ENCODE measurements around the gene TMEM170B.
A peak's percentile ranks its signal among the peaks of the same experiment; 100 is the strongest.
"Not testable (repeated sequence)": the region's sequence is repeated elsewhere in the genome, so short reads cannot be mapped to it uniquely, and the experiment has no call there.

TMEM170B gene

DNA sequence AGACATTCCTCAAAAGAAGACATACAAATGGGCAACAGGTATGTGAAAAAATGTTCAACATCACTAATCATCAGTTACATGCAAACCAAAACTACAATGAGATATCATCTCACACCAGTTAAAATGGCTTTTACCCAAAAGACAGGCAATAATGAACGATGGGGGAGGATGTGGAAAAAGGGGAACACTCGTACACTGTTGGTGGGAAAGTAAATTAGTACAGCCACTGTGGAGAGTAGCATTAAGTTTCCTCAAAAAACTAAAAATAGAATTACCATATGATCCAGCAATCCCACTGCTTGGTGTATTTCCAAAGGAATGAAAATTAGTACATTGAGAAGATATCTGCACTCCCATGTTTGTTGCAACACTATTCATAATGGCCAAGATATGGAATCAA, 8.6 kb upstream of the TMEM170B start:
- DNase-seq (ENCODE audit: low read depth) = no peak

DNA sequence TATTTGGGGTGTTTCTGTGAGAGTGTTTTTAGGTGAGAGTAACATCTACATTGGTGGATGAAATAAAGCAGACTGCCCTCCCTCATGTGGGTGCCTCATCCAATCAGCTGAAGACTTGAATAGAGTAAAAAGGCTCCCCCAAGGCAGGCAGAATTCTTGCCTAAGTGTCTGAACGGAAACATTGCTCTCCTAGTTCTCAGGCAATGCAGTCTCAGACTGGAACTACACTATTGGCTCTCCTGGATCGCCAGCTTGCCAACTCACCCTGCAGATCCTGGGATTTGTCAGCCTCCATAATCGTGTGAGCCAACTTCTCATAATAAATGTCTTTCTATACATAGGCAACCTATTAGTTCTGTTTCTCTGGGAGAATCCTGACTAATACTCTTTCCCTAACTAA, 5.5 kb upstream of the TMEM170B start:
- no peak for DNase-seq (ENCODE audit: low read depth)

DNA sequence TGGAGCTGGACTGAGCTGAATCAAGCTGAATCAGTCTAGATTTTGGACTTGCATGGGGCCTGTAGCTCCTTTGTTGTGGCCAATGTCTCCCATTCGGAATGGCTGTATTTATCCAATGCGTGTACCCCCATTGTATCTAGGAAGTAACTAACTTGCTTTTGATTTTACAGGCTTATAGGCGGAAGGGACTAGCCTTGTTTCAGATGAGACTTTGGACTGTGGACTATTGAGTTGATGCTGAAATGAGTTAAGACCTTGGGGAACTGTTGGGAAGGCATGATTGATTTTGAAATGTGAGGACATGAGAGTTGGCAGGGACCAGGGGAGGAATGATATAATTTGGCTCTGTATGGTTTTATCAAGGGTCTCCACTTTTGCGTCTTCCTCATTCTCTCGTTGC, 3.0 kb upstream of the TMEM170B start:
- no peak for DNase-seq (ENCODE audit: low read depth)

DNA sequence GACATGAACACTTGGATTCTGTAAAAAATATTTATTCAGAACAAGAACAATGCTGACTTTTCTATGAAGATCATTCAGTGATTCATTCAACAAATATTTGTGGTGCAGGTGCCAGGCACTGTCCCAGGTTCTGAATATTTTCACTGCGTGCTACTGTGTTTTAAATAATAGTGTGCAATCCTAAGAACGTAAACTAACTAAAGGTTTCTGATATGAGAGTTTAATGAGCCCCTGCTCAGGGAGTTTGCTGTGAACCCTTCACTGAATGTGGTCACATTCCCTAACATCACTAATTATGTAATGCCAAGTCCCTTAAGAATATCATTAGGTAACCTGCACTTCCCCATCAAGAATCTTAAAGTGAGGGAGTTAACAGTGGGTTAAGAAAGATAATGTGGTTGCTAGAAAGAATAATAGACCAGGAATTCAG, 1.7 kb upstream of the TMEM170B start:
- DNase-seq (ENCODE audit: low read depth) = no peak

DNA sequence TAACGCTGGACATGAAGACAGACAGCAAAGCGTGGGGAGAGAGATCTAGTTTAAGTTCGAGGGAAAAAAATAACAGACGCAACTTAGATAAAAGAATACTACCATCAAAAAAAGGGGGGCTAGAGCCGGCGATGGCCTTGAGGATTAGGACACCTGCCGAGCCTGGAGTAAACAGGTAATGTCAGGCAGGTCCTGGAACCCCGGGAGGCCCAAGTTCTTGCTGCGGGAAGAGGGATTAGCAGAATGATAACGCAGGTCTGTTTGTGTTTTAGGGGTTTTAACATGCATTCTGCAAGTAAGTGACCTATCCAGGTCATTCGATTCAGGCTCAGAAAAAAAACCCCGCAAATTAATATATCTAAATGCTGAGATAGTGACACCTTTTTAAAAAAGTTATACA, 754 bp upstream of the TMEM170B start:
- DNase-seq (ENCODE audit: low read depth) = no peak

DNA sequence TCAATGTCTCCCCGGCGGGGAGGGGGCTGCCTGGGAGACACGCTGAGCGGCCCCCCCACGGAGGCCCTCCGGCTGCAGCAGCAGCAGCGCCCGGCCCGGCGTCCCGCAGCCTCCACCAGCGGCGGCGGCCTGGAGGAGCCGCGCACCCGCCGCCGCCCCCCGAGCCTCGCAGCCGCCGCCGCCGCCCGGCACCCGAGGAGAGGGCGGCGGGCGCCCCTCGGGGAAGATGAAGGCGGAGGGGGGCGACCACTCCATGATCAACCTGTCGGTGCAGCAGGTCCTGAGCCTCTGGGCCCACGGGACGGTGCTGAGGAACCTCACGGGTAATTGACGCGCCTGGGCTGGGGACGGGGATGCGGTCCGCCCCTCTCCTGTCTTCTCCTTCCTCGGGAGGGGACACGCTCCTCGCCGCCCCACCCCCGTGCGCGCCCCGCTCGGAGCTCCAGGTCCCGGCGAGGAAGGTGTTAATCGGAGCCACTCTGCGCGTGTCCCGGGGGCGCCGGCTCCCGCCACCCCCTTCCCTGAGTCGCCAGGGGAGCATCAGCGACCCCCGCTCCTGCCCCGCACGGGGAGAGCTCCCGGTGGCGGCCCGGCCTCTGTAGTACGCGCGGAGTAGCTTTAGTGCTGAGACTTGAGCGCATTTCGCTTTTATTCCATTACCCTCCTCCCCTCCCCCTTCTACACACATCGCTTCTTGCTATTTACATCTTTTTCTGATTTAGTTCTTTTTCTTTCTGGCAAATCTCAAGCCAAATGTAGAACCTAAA, 686 bp downstream of the TMEM170B start:
- no peak for DNase-seq (ENCODE audit: low read depth)

DNA sequence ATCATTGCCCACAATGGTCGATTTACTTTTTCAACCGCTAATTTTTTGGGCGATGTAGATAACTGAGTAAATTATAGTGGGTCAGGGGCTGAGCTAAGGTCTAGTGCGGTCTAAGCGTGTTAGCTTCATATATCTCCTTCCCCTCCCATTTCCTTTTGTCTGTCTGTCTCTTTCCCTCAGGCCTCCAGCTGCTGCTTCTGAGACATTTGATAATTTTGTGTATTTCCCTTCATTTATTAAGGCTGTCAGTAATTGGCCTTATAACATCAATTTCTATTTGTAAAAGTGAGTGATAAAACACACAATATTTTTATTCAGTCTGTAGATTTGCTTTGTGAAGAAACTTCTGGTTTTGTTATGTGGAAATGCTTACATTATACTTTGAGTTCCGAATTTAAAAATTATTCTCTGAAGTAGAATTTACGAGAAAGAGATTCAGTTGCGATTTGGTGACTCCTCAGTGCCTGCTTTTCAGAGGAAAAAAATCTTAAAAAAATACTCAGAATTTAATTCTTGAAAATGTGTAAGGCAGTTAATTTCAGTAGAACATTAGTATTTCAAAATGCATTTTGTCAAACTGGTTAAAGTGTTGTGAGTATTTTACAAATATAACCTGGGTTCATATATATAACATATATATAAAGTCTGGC, 1.4 kb downstream of the TMEM170B start:
- no peak for DNase-seq (ENCODE audit: low read depth)

DNA sequence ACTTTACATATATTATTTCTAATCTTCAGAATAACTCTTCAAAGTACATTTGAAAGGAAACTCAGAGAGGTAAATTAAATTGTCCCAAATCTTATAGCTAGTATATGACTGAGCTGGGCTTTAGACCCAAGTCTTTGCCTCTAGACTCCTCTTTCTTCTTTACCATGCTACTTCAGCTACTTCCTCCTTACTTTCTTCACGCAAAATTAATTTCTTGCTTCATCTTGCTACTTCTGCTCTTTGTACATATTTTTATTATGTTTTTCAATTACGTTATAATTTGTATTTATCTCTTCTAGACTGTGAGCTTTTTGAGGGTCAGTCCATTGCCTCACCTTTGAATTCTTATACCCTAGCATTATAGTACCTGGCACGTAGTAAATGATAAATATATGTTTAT, 5.3 kb downstream of the TMEM170B start:
- no peak for DNase-seq (ENCODE audit: low read depth)

DNA sequence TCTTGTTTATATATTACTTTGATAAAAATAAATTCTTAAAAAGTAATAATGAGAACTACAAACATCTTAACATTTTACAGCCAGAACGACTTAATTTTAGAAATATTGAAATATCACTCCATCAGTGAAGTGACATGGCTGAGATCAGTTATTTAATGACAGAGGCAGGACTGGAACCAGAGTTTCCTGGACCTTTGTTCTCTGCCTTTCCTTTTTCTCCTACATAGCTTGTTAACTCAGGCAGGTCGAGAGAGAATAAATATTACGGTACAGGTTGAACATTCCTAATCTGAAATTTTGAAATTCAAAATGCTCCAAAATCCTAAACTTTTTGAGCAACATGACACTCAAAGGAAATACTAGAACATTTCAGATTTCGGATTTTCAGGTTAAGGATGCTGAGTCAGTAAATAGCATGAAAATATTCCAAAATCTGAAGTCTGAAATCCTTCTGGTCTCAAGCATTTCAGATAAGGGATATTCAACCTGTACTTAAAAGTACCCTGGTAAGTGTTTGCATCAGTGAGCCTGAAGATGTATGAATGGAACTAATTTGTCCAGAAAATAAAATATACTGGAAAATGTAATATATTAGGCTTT, 6.5 kb downstream of the TMEM170B start:
- DNase-seq (ENCODE audit: low read depth) = no peak

DNA sequence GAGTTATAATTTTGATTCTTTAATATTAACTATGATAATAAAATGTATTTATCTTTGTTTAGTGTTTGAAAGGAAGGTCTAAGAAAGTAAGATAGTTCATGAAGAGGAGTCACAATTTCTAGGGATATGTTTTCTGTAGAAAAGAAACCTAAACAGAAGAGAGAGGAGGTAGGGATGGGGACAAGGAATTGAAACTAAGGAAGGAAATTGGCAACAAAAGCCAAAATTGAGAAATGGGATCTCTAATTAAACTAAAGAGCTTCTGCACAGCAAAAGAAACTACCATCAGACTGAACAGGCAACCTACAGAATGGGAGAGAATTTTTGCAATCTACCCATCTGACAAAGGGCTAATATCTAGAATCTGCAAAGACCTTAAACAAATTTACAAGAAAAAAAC, 10.3 kb downstream of the TMEM170B start:
- not testable (repeated sequence) for DNase-seq (ENCODE audit: low read depth)

DNA sequence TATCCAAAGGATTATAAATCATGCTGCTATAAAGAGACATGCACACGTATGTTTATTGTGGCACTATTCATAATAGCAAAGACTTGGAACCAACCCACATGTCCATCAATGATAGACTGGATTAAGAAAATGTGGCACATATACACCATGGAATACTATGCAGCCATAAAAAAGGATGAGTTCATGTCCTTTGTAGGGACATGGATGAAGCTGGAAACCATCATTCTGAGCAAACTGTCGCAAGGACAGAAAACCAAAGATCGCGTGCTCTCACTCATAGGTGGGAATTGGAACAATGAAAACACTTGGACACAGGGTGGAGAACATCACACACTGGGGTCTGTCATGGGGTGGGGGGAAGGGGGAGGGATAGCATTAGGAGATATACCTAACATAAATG, 11.0 kb downstream of the TMEM170B start:
- DNase-seq (ENCODE audit: low read depth) = not testable (repeated sequence)

DNA sequence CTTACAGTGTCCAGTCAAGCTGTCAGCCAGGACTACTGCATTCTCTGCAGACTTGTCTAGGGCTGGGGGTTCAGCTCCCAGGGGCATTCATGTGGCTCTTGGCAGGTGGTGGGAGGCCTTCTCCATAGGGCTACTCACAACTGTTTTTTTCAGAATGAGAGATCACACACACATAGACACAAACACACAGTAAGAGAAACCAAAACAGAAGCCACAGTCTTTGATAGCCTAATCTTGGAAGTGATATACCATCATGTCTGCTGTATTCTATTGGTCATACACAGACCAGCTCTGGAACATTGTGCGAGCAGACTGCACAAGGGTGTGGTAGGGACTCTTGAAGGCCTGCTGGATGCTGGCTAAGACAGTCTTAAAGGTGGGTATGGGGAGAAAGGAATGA, 13.5 kb downstream of the TMEM170B start:
- no peak for DNase-seq (ENCODE audit: low read depth)

DNA sequence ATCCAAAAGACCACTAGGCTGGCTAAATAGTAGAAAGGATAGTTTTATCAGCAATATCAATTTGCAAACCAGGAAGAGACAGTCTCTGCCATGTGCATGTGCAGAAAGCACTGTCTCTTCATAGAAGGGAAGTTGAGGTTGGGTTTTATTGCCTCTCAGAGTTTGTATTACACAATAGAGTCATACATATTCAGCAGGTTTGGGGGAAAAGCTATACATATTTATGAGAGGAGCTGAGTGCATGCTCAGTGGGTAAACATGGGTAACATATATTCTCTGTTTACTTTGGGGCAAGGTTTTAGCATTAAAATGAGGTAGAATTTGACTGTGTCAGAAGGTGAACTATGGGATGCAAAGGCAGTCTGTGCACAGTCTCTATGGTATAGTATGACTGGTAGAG, 14.9 kb downstream of the TMEM170B start:
- DNase-seq (ENCODE audit: low read depth) = no peak

DNA sequence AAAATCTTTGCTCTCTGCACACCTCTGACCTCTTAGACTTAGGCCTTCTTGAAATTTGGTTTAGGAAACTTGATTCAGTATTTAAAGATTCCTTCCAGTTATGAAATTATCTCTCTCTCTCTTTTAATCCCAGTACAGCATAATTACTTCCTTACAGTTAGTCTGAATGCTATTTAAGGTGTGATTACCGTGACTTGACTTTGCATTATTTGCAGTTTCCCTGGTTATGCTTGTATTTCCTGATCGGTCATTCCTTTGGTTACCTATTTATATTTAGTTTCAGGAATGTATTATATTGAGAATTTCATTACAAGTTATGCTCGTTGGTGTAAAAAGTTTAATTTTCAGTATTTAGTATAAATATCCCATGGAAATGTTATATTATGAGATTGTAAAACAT, 16.3 kb downstream of the TMEM170B start:
- no peak for DNase-seq (ENCODE audit: low read depth)

DNA sequence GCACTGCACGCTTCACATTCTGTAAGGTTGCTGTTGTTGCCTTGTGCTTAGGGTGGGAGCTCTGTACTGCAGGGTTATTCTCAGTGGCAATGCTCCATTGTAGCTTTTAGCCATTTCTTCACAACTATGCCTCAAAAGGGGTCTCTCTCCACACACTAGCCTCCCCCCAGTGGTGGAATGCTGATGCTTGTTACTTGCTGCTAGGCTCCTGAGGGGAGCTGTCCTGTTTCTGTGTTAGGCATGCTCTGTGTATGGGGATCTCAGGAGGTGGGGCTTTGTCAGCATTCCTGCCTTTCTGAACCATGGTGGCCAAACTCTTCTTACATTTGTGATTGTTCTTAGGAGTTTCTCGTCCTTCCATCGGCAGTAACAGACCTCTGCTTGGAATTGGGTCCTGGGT, 18.8 kb downstream of the TMEM170B start:
- DNase-seq (ENCODE audit: low read depth) = no peak

DNA sequence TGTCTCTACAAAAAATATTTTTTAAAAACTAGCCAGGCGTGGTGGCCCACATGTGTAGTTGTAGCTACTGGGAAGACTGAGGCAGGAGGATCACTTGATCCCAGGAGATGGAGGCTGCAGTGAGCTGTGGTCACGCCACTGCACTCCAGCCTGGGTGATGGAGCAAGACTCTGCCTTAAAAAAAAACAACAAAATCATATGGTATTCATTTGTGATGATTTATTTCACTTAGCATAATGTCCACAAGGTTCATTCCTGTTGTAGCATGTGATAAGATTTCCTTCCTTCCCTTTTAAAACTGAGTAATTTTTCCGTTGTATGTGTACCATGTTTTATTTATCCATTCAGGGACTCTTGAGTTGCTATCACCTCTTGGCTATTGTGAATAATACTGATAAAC, 26.2 kb downstream of the TMEM170B start:
- DNase-seq (ENCODE audit: low read depth) = no peak

DNA sequence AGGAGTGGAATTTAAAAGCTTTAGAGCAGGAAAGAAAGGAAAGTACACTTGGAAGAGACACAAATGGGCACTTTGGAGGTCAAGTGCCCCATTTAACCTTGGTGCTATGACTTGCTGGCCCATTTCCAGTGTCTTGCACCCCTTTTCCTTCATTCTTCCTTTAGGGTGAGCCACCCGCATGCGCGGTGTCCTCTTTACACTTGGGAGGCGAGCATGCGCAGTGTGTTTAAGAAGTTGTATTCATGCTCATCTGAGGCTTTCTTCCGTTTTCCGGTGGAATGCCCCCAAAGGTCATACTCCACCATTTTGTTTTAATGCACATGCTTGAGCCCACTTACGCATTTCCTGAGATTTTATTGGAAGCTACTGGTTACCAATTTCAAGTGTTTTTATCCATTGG, 29.1 kb downstream of the TMEM170B start:
- DNase-seq (ENCODE audit: low read depth) = no peak

DNA sequence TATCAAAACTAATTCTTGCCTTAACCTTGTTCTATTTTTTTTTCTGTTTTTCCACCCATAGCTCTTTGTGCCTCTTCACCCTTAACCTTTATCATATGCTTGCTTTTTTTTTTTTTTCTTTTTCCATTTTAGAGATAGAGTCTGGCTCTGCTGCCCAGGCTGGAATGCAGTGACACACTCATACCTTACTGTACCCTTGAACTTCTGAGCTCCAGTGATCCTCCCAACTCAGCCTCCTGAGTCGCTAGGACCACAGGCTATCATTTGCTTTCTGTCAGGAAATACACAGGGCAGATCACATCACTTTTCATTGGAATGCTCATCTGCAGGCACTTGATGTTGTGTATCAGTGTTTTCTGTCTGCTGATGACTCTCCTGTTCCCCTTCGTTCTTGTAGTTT, 33.5 kb downstream of the TMEM170B start:
- DNase-seq (ENCODE audit: low read depth) = no peak

DNA sequence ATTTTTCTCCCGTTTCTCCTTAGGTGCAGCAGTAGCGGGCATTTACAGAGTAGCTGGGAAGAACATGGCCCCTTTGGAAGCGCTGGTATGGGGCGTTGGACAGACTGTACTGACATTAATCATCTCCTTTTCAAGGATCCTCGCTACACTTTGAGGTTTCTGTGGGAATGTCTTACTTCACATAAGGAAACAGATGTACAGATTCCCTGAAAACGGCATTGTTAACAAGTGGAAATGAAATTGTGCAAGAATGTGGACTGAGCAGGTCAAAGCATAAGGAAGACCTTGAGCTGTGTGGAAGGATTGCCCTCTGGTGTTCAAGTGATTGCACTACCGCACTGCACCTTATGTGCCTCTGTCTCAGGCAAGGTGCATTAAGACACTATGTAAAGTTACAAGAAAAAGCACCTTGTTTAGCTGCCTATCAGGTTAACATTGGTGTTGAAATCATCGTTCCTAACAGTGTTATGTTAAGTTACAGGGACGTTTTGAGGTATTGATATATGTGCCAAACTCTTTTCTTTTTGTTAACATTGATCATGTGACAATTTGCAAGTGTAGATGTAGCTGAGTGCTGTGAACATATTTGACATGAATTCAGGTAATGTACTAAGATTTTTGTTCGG, 38.0 kb downstream of the TMEM170B start:
- DNase-seq (ENCODE audit: low read depth) = peak; percentile 23

DNA sequence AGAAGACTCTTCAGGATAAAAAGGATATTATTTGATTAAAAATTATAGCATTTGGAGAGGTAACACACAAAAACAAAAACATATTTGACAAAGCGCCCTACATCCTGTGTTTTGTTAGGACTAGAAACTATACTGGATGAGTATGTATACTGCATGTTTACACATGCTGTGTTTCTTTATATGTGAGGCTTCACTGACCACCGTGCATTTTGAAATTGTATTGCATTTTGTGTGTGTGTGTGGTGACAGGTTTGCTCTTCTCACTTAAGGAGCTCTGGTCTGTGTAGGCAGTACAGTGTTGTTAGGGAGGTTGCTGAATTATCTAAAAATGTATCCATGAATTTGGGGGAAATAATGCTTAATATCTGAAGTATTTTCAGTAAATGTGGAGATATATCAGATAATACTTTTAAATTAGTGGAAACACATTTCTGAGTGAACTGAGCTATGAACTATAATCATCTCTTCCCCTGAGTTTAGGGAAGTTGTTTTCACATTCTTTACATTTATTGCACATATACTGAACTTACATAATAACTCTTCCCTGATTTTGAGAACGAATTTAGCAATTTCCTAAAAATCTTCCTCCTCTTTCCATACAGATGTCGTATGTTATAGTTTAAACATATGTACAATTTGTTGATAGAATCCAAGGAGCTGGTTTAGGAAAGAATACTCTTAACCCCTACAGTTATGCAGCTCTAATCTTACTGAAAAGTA, 43.3 kb downstream of the TMEM170B start:
- no peak for DNase-seq (ENCODE audit: low read depth)

DNA sequence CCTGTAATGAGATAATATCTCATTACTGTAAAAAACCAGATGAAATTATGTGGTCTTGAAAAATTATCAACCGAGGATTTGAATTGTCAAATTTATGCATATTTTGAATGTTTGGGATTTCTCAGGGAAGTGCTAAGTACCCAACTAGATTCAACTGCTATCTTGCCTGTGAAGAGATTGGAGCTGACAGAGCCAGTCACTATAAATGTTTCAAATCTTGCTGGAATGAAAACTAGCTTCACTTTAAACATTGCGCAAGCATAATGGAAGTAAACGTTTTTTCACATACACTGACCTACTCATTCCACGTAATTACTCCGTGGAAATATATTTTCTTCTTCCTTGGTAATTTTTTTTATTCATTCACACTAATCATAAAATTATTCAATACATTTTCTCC, 46.7 kb downstream of the TMEM170B start:
- no peak for DNase-seq (ENCODE audit: low read depth)

DNA sequence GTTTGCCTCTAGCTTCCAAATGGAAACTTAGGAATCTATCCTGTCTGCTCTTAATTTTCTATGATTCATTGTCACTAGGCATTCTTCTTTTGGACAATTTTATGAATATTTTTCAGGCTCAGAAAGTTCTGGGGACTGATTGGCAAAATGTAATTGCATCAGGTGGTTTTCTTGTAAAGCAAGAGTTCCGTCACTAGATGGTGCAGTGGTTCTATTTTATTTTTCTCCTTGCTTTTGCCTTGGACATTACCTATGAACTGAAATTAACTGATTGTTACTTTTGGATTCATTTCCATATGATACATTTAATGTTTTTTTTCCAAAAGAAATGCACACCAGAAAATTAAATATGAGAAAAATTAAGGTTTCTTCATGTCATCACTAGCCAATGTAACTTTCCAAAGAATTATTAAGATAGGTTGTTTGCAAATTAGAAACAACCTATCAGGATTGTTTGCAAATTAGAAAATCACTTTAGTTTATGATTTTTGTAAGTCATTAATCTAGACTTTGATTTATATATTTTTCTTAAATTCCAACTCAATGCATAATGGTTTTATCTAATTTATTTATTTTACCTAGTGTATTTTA, 48.0 kb downstream of the TMEM170B start:
- DNase-seq (ENCODE audit: low read depth) = no peak
